Psoas muscle (tissue), 8 donors: ENCODE results near the gene FRRS1L. TPM values are rescaled to one million over a fixed set of nuclear protein-coding genes. Genes with fewer than 3 reads are reported as not detected.

Source experiments
- ATAC-seq, 4 donors: fragments of 200-7000 bp; cut with Tn5 transposase; one replicate each; pipeline ENCODE4 v1.9.1; 2020; ENCODE audit warnings: moderate library complexity in 3 of 4, mild to moderate bottlenecking in 2 of 4
- DNase-seq, 2 donors: peaks; one replicate each; pipeline ENCODE4 v3.0.0-alpha.2; 2020
- H3K27ac ChIP-seq: fragments of 200-600 bp; one replicate; pipeline ENCODE4 v1.8.0; 2022
- H3K27me3 ChIP-seq, 3 donors: fragments of 200-600 bp in 1 of 3; one replicate each; pipeline versions ENCODE4 v1.6.1 to v1.8.0; 2013 to 2022; ENCODE audit warnings: low read length in 2 of 3, mild to moderate bottlenecking in 2 of 3, moderate library complexity in 1 of 3; ENCODE audit not compliant: insufficient read depth in 3 of 3
- H3K36me3 ChIP-seq, 2 donors: fragments of 200-600 bp in 1 of 2; one replicate each; pipeline versions ENCODE4 v1.6.1 to v1.8.0; 2013 to 2022; ENCODE audit warnings: low read depth in 1 of 2, mild to moderate bottlenecking in 1 of 2, moderate library complexity in 1 of 2; ENCODE audit not compliant: insufficient read depth in 1 of 2
- H3K4me1 ChIP-seq: fragments of 200-600 bp; one replicate; pipeline ENCODE4 v1.8.0; 2022
- H3K4me3 ChIP-seq: fragments of 200-600 bp; one replicate; pipeline ENCODE4 v1.8.0; 2022; ENCODE audit warnings: mild to moderate bottlenecking
- H3K9me3 ChIP-seq: fragments of 200-600 bp; one replicate; pipeline ENCODE4 v1.8.0; 2022
- WGBS, 3 donors: extraction: QIAGEN DNeasy Blood & Tissue Kit; methylation state at CpG; one replicate each; pipeline versions ENCODE4 v1.1.6 to v1.1.7; 2013; 5-methylcytosine and 5-hydroxymethylcytosine counted together
- intact Hi-C, 2 donors: fragments of 100-400 bp; cut with DNase I; formaldehyde crosslinking; loops; one replicate each; pipeline versions ENCODE4 v1.11.0 to v1.14.2; 2022
- polyA plus RNA-seq, 3 donors: library from polyadenylated mRNA; stranded (reverse); fragments of 200-250 nt; gene quantifications; one replicate each; pipeline ENCODE4 v1.2.3, GENCODE V29; 2013
- total RNA-seq, 4 donors: library from RNA; stranded (reverse); fragmentation: NEBNext Ultra II Directional in 2 of 4; extraction: Animal tissue kit (Norgen Biotek cat#: 25700) in 2 of 4; gene quantifications; one replicate each; pipeline versions ENCODE4 v1.2.1 to v1.2.4, GENCODE V29; 2021 to 2023
- TF ChIP-seq, protein P1 (sequence below): fragments of 200-600 bp; IDR thresholded peaks from one replicate; pipeline ENCODE4 v1.8.0; 2022; ENCODE audit warnings: antibody characterized with exemption
- donor health status: healthy with polysubstance abuse.
- donor health status: DM: no; HTN: no; CAD: no; lungs with moderate emphysema.
- donor health status: Bipolar disorder and iron deficiency.
- donor health status: healthy.
- donor health status: DM: yes; HTN: yes; CAD: no.
- donor health status: DM: no; HTN: no; CAD: no.
- donor health status: DM: no; HTN: no; CAD: no.
- donor health status: DM: yes; HTN: yes; CAD: no.

Gene FRRS1L
- total and polyA plus RNA-seq, 7 donors: under 0.01 to 0.04 (median 0.01) TPM; not detected in 4

DNA sequence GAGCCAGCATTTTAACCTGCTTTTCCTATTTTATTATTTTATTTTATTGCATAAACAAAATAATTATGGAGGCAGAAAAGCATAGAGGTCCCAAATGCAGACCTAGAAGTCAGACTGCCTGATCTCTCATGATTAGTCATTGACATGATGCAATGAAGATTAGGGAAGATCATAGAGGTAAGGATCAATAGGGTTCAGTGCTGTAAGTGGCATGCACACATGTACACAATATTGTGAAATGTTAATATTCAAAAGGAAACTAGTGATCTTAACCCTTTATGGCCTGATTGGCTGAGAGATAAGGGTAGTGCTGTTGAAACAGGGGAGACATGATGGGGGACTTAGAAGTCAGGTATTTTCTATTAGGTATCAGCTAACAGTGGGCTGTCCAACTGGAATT, 1.1 kb upstream of the FRRS1L start:
- peaks cover 9 to 34% (median 10%) of the 10 kb centered on the region in 3 donors for H3K27me3 ChIP-seq
- ATAC-seq: no peak
- H3K4me3 ChIP-seq: no peak overlapping the region
- DNase-seq: no peak
- no peaks in the 10 kb centered on the region for H3K36me3 ChIP-seq
- H3K4me1 ChIP-seq: no peaks in the 10 kb centered on the region
- intact Hi-C loops: no loop called here
- TF ChIP-seq, protein P1, sequence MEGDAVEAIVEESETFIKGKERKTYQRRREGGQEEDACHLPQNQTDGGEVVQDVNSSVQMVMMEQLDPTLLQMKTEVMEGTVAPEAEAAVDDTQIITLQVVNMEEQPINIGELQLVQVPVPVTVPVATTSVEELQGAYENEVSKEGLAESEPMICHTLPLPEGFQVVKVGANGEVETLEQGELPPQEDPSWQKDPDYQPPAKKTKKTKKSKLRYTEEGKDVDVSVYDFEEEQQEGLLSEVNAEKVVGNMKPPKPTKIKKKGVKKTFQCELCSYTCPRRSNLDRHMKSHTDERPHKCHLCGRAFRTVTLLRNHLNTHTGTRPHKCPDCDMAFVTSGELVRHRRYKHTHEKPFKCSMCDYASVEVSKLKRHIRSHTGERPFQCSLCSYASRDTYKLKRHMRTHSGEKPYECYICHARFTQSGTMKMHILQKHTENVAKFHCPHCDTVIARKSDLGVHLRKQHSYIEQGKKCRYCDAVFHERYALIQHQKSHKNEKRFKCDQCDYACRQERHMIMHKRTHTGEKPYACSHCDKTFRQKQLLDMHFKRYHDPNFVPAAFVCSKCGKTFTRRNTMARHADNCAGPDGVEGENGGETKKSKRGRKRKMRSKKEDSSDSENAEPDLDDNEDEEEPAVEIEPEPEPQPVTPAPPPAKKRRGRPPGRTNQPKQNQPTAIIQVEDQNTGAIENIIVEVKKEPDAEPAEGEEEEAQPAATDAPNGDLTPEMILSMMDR: no peak
- H3K27ac ChIP-seq: no peak overlapping the region
- no peaks in the 10 kb centered on the region for H3K9me3 ChIP-seq

DNA sequence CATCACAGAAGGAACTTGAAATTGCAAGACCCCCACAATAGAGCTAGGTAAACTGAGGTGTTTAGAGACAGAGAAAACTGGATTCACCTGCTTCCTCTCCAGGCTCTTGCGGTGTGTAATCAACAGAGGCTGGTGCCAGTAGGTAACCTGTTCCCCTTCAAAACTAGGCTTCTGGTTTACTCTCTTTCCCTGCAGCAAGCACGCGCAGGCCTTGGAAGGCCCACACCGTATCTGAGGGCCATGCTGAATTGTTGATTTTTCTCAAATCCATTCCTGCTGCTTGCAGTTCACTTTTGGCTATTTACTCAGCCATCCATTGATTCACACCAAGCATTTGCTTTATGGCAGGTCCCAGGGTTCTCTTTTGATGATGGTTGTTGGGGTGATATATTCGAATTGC, 667 bp upstream of the FRRS1L start:
- WGBS, 3 donors: 90 to 93% (median 92%) methylated on average over 5 of the region's 5 CpGs
- ATAC-seq: no peak
- Histone ChIP-seq H3K27ac (no peak overlapping the region), H3K9me3 (no peaks in the 10 kb centered on the region), H3K36me3 (no peaks in the 10 kb centered on the region), H3K27me3 (peaks cover 9 to 34% (median 10%) of the 10 kb centered on the region in 3 donors), H3K4me1 (no peaks in the 10 kb centered on the region), H3K4me3 (no peak overlapping the region)
- no peak for DNase-seq
- intact Hi-C loops: no loop called here
- TF ChIP-seq, protein P1: no peak

DNA sequence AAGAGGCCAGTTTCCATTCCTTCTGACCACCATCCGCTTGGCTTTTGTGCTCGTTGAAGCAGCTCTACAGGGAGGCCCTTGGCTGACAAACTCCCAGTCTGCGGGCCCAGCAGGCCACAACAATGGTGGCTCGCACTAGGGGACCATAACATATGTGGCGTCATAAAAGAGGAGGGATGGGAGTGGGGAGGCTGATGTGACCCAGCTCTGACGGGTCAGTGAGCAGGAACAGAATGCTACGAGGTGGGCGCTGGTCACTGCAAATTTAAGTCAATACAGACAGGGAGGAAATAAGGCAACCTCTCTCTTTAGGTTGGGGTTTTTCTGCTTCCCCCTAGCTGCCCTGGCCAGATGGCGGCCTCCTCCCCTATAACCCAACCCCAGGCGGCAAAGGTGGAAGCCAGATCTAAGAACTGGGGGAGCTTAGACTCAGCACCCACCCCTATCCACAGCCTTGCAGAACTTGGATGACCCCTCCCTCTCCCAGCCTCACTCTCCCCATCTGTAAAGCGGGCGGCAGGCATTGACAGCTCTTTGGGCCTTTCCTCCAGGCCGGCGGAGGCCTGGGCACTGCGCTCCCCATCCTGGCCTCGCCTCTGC, 778 bp downstream of the FRRS1L start:
- DNase-seq (no peak), ATAC-seq (no peak)
- Histone ChIP-seq H3K4me1 (no peaks in the 10 kb centered on the region), H3K27ac (no peak overlapping the region), H3K9me3 (no peaks in the 10 kb centered on the region), H3K4me3 (no peak overlapping the region), H3K36me3 (no peaks in the 10 kb centered on the region), H3K27me3 (peaks cover 9 to 34% (median 10%) of the 10 kb centered on the region in 3 donors)
- intact Hi-C loops: no loop called here
- 73 to 83% (median 83%) methylated on average over 16 of the region's 16 CpGs for WGBS, 3 donors
- TF ChIP-seq, protein P1: no peak

DNA sequence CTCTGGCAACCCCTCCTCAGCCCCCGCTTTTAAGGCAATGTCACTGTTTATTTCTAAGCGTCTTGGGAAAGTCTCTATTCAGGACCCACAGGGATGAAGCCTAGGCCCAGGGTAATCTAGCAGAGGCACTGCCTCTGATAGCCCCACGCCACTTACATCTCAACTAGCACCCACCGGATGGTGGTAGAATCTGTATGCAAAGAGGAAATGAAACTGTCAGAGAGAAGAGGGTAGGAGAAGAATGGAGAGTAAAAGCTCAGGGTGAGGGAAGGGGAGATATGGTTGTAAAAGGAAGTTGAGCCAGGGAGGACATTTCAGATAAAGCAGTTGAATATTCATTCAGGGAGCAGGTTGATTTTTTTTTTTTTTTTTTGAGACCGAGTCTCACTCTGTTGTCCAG, 3.0 kb downstream of the FRRS1L start:
- peaks cover 8 to 29% (median 9%) of the 10 kb centered on the region in 3 donors for H3K27me3 ChIP-seq
- no peak overlapping the region for H3K4me3 ChIP-seq
- H3K4me1 ChIP-seq: no peaks in the 10 kb centered on the region
- TF ChIP-seq, protein P1: no peak
- no peaks in the 10 kb centered on the region for H3K36me3 ChIP-seq
- DNase-seq: no peak
- intact Hi-C loops: no loop called here
- H3K27ac ChIP-seq: no peak overlapping the region
- no peaks in the 10 kb centered on the region for H3K9me3 ChIP-seq
- 81 to 92% (median 90%) methylated on average over 5 of the region's 5 CpGs for WGBS, 3 donors
- ATAC-seq: no peak

DNA sequence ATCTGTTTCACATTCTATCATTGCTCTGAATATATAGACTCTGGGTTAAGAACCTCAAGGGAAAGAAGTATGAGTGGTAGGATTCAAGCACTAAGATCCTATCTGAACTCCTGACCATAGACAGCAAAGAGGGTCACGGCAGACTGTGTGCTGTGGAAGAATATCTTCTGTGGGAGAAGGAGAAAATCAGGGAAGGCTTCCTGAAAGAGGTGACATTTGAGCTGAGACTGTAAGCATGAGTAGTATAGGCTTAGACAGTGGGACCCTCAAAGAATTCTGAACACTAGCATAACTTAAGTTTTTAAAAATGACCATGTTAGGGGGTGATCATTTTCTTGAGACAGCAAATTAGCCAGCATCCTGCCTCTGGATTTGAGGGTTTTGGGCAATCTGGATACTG, 3.9 kb downstream of the FRRS1L start:
- ATAC-seq: no peak
- Histone ChIP-seq H3K27ac (no peak overlapping the region), H3K36me3 (no peaks in the 10 kb centered on the region), H3K4me3 (no peak overlapping the region), H3K27me3 (peaks cover 5 to 21% (median 9%) of the 10 kb centered on the region in 3 donors), H3K9me3 (no peaks in the 10 kb centered on the region), H3K4me1 (no peaks in the 10 kb centered on the region)
- DNase-seq: no peak
- 86 to 100% (median 92%) methylated on average over 1 of the region's 1 CpG for WGBS, 3 donors
- intact Hi-C loops: no loop called here
- TF ChIP-seq, protein P1: no peak
